ENCODE data around the gene MYO16.

DNA sequence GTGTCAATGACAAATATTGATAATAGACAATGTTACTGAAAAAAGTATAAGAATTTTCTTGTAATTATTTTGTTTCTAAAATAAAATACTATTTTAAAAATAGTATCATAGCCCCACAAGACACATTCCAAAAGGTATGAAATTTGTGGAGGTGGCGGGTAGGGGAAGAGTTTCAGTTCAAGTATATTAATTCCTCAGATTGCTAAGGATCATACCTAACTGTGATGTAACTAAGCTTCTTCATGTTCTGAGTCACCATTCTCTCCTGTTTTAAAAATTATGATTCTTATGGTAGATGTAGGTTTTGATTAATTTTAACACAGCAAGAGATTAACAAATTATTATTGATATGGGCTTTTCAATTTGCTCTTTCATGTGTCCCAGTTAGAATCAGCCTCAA, 61.3 kb downstream of the MYO16 start:
- TF ChIP-seq, protein P1, sequence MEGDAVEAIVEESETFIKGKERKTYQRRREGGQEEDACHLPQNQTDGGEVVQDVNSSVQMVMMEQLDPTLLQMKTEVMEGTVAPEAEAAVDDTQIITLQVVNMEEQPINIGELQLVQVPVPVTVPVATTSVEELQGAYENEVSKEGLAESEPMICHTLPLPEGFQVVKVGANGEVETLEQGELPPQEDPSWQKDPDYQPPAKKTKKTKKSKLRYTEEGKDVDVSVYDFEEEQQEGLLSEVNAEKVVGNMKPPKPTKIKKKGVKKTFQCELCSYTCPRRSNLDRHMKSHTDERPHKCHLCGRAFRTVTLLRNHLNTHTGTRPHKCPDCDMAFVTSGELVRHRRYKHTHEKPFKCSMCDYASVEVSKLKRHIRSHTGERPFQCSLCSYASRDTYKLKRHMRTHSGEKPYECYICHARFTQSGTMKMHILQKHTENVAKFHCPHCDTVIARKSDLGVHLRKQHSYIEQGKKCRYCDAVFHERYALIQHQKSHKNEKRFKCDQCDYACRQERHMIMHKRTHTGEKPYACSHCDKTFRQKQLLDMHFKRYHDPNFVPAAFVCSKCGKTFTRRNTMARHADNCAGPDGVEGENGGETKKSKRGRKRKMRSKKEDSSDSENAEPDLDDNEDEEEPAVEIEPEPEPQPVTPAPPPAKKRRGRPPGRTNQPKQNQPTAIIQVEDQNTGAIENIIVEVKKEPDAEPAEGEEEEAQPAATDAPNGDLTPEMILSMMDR (IDR thresholded peaks at IDR 0.05; ENCODE audit: poor library complexity), result no peak
- no peak for TF ChIP-seq EZH2 (IDR thresholded peaks at IDR 0.05; ENCODE audit: borderline replicate concordance)

All from hepatocyte (in vitro differentiated cells).